Lower leg skin (tissue), 4 donors: ENCODE data around the gene SUFU. TPM values are rescaled to one million over a fixed set of nuclear protein-coding genes. Genes with fewer than 3 reads are reported as not detected.

ENCODE experiments used
- DNase-seq, 2 donors: peaks; one replicate each; pipeline ENCODE4 v3.0.0-alpha.2; 2019; ENCODE audit warnings: low spot score in 2 of 2
- H3K4me3 ChIP-seq: fragments of 200-600 bp; sonication (generic); 2 replicates; pipeline ENCODE4 v1.5.1; 2017; ENCODE audit warnings: mild to moderate bottlenecking, low read depth; ENCODE audit not compliant: poor library complexity, severe bottlenecking
- POLR2A ChIP-seq, 2 donors: fragments of 450-650 bp; IDR thresholded peaks; one replicate each; pipeline ENCODE4 v1.6.1; 2016 to 2017; ENCODE audit warnings: antibody characterized with exemption in 2 of 2, mild to moderate bottlenecking in 1 of 2, moderate library complexity in 1 of 2
- WGBS, 2 donors: methylation state at CpG; one replicate each; pipeline ENCODE4 v1.1.5; 2018; 5-methylcytosine and 5-hydroxymethylcytosine counted together
- intact Hi-C: fragments of 100-400 bp; cut with DNase I; formaldehyde crosslinking; loops from one replicate; pipeline ENCODE4 v1.15.0; 2023; ENCODE audit warnings: low total_unique reads
- total RNA-seq, 4 donors: library from RNA; depleted of rRNA; stranded (reverse); fragments of >200 nt; gene quantifications; one replicate each; pipeline ENCODE4 v1.1.0, GENCODE V29; 2016
- TF ChIP-seq, protein P1 (sequence below), 3 donors: fragments of 450-650 bp; IDR thresholded peaks; one replicate each; pipeline ENCODE4 v1.5.1; 2016; ENCODE audit warnings: antibody characterized with exemption in 3 of 3, mild to moderate bottlenecking in 3 of 3, moderate library complexity in 2 of 3

Gene SUFU
- total RNA-seq, 4 donors from 2014 or later: 15.8 to 19.8 (median 18.0) TPM

DNA sequence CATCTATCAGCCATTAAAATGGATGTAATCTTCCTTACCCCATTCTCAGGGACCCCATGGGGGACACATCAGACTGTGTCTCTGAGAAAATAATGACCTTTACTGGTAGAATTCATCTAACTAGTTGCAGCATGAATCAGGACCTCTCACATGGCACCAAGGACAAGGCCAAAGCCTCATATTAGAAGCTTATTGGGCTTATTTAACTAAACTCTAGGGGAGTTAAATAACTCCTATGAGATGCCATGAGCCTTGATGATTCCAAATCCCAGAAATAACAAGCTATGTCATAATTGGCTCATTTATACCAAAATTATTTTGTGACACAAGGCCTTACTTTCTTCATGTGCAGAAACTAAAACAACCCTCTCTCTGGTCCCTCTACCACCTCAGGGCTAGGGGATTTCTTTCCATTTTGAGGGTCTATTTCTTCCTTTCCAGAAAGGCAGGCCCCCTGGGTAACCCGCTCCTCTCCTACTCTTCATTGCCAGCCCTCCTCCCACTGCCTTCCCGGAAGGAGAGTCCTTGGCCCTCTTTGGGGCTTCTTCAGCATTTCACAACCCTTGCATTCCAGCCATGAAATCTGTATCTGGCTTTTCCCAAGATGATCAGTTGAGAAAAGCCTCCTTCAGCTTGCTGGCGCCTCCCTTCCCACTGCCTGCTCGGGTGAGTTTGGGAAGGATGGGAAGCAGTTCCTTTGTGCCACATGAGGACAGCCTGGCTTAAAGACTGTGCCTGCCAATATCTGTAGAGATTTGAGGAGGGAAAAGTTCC lies 98.7 kb downstream of the SUFU start:
- intact Hi-C loops: no loop called here
- no peak overlapping the region for H3K4me3 ChIP-seq
- DNase-seq: peak in 1 of 2 donors; percentile 55
- TF ChIP-seq, protein P1, sequence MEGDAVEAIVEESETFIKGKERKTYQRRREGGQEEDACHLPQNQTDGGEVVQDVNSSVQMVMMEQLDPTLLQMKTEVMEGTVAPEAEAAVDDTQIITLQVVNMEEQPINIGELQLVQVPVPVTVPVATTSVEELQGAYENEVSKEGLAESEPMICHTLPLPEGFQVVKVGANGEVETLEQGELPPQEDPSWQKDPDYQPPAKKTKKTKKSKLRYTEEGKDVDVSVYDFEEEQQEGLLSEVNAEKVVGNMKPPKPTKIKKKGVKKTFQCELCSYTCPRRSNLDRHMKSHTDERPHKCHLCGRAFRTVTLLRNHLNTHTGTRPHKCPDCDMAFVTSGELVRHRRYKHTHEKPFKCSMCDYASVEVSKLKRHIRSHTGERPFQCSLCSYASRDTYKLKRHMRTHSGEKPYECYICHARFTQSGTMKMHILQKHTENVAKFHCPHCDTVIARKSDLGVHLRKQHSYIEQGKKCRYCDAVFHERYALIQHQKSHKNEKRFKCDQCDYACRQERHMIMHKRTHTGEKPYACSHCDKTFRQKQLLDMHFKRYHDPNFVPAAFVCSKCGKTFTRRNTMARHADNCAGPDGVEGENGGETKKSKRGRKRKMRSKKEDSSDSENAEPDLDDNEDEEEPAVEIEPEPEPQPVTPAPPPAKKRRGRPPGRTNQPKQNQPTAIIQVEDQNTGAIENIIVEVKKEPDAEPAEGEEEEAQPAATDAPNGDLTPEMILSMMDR (IDR thresholded peaks at IDR 0.05): no peak
- no peak for TF ChIP-seq POLR2A (IDR thresholded peaks at IDR 0.05)
- WGBS, 2 donors: 70 to 74% methylated on average over 4 of the region's 4 CpGs

DNA sequence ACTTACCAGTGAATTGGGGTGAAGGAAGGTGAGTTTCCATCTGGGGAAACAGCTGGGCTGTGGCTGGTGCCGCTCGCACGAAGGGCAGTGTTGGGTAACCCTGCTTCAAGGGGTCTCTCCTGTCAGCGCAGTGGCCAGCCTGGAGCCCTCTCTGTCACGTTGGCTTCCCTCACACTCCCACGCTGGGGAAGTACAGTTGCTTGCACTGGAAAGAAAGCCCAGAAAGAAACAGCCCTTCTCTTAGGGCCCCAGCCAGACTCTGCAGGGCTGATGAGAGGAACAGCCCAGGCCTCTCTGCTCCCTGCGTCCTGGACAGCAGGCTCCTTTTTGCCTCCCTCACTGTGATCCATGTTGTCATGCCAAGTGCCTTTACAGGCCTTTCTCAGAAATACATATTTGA lies 100.2 kb downstream of the SUFU start:
- intact Hi-C loops: no loop called here
- no peak for DNase-seq
- 70 to 94% methylated on average over 7 of the region's 7 CpGs for WGBS, 2 donors
- TF ChIP-seq, protein P1 (IDR thresholded peaks at IDR 0.05): no peak
- no peak for TF ChIP-seq POLR2A (IDR thresholded peaks at IDR 0.05)
- no peak overlapping the region for H3K4me3 ChIP-seq

DNA sequence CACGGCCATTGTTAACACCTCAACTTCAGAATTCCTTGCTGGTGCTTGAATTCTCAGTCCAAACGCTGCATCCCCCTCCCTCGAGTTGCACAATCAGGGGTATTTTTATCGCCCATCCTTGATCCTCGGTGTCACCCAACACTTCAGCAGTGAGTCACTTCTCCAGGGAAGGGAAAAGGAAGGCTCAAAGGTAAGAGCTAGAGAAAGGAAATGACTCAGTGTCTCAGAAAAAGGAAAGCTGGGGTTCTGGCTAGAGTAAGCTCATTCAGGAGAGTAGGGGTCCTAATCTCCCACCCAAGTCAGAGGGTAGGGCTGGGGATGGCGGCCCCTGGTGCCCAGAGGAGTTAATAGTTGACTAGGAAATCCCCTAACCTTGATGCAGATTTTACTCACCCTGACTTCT lies 100.7 kb downstream of the SUFU start:
- no peak for DNase-seq
- TF ChIP-seq, protein P1 (IDR thresholded peaks at IDR 0.05): no peak
- no peak for TF ChIP-seq POLR2A (IDR thresholded peaks at IDR 0.05)
- no peak overlapping the region for H3K4me3 ChIP-seq
- WGBS, 2 donors: 73 to 78% methylated on average over 6 of the region's 6 CpGs
- intact Hi-C loops: no loop called here

DNA sequence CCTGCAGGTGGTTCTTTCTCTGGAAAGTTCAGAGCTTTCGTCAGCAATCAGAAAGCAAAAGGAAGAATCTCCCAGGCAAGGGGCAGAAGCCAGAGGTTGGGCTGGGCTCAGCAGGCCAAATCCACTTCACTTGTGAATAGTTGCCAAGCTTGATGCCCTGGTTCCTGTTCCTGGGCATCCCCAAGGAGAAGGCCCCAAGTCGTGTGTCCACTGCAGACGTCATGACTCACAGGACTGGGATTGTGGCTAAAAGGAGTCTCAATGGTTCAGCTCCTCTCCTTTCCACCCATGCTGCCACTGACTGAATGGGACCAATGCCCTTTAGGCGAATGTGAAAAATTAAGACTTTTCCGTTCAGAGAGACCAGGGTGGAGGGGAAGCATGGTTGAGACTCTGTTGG lies 101.9 kb downstream of the SUFU start:
- intact Hi-C loops: no loop called here
- DNase-seq: no peak
- 80 to 81% methylated on average over 5 of the region's 5 CpGs for WGBS, 2 donors
- no peak overlapping the region for H3K4me3 ChIP-seq
- TF ChIP-seq, protein P1 (IDR thresholded peaks at IDR 0.05): no peak
- TF ChIP-seq POLR2A (IDR thresholded peaks at IDR 0.05): no peak

DNA sequence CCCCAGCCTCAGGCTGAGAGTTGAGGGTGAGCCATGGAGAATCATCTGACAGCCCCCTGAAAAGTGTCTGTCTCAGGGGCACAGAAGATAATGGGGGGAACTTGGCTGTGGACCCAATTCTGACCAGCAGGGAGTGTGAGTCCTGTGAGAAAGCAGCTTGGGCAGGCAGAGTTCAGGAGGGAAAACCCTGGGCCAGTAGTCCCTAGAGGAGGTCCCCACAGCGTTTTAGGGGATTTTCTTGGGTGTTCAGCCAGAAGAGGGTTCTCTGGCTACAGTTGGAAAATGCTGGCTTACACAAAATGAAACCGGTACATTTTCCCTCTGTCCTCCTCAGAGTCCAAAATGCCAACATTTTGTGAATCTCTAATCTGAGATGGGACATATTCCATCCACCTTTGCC lies 104.7 kb downstream of the SUFU start:
- no peak overlapping the region for H3K4me3 ChIP-seq
- TF ChIP-seq, protein P1 (IDR thresholded peaks at IDR 0.05): no peak
- TF ChIP-seq POLR2A (IDR thresholded peaks at IDR 0.05): no peak
- intact Hi-C loops: no loop called here
- 70 to 74% methylated on average over 2 of the region's 2 CpGs for WGBS, 2 donors
- DNase-seq: no peak
